Measurements from ENCODE around the gene RHD. TPM values are rescaled to one million over a fixed set of nuclear protein-coding genes. Genes with fewer than 3 reads are reported as not detected.
"Not testable (repeated sequence)": the region's sequence is repeated elsewhere in the genome, so short reads cannot be mapped to it uniquely, and the experiment has no call there.

Gene RHD
- total and polyA plus RNA-seq, 7 experiments from 2014 or later: 0.15 to 0.28 (median 0.27) TPM; not detected in 3

- ATAC-seq; H3K36me3 ChIP-seq (ENCODE audit: control insufficient read depth in 2 of 3, insufficient read depth in 3 of 3, low read length in 3 of 3); H3K27me3 Mint-ChIP-seq; H3K9me3 ChIP-seq (ENCODE audit: control insufficient read depth in 2 of 3, low read length in 3 of 3); DNase-seq; CTCF ChIA-PET; intact Hi-C loops (cut with micrococcal nuclease); H3K9me3 Mint-ChIP-seq; H3K4me3 ChIP-seq (ENCODE audit: low read length); H3K27ac ChIP-seq (ENCODE audit: low read depth, low read length); POLR2A ChIA-PET; H3K27me3 ChIP-seq (ENCODE audit: control insufficient read depth in 2 of 2, insufficient read depth in 2 of 2, low read length in 2 of 2): not testable (repeated sequence)
- peak overlapping the region in 2 of 10 donors; percentile 39 to 51 for H3K4me3 Mint-ChIP-seq
- H3K4me1 Mint-ChIP-seq: peaks cover 11 to 43% (median 35%) of the 10 kb centered on the region in 7 donors
- peaks cover 0 to 14% (median 0%) of the 10 kb centered on the region in 5 donors for H3K36me3 Mint-ChIP-seq
- peak overlapping the region in 5 of 9 donors; percentile 60 to 84 (median 70) for H3K27ac Mint-ChIP-seq
- H3K4me1 ChIP-seq (ENCODE audit: control insufficient read depth in 2 of 2, insufficient read depth in 2 of 2, low read length in 2 of 2): peaks cover 0 to 18% of the 10 kb centered on the region in 2 donors
These were observed 57.0 kb downstream of the RHD start for GRCh38 chr1:25329336-25329735.

- POLR2A ChIA-PET; H3K27ac ChIP-seq (ENCODE audit: low read depth, low read length); H3K9me3 ChIP-seq (ENCODE audit: control insufficient read depth in 2 of 3, low read length in 3 of 3); H3K4me3 ChIP-seq (ENCODE audit: low read length); H3K36me3 ChIP-seq (ENCODE audit: control insufficient read depth in 2 of 3, insufficient read depth in 3 of 3, low read length in 3 of 3); CTCF ChIA-PET; H3K27me3 Mint-ChIP-seq; intact Hi-C loops (cut with micrococcal nuclease); H3K9me3 Mint-ChIP-seq; H3K27me3 ChIP-seq (ENCODE audit: control insufficient read depth in 2 of 2, insufficient read depth in 2 of 2, low read length in 2 of 2): not testable (repeated sequence)
- DNase-seq (peak in 4 of 9 donors; percentile 7 to 28 (median 24)), ATAC-seq (peak; percentile 75)
- peaks cover 0 to 14% (median 0%) of the 10 kb centered on the region in 5 donors for H3K36me3 Mint-ChIP-seq
- H3K4me1 Mint-ChIP-seq: peaks cover 14 to 47% (median 38%) of the 10 kb centered on the region in 7 donors
- peak overlapping the region in 7 of 10 donors; percentile 13 to 56 (median 41) for H3K4me3 Mint-ChIP-seq
- peaks cover 0 to 18% of the 10 kb centered on the region in 2 donors for H3K4me1 ChIP-seq (ENCODE audit: control insufficient read depth in 2 of 2, insufficient read depth in 2 of 2, low read length in 2 of 2)
- peak overlapping the region in 8 of 9 donors; percentile 48 to 84 (median 66) for H3K27ac Mint-ChIP-seq
These were observed 57.6 kb downstream of the RHD start for GRCh38 chr1:25329950-25330349.

GRCh38 chr1:25336922-25337354 lies 64.6 kb downstream of the RHD start:
- H3K36me3 ChIP-seq (ENCODE audit: control insufficient read depth in 2 of 3, insufficient read depth in 3 of 3, low read length in 3 of 3); H3K9me3 Mint-ChIP-seq; CTCF ChIA-PET; H3K9me3 ChIP-seq (ENCODE audit: control insufficient read depth in 2 of 3, low read length in 3 of 3); H3K27me3 Mint-ChIP-seq; POLR2A ChIA-PET; H3K27me3 ChIP-seq (ENCODE audit: control insufficient read depth in 2 of 2, insufficient read depth in 2 of 2, low read length in 2 of 2): not testable (repeated sequence)
- Histone ChIP-seq H3K27ac (ENCODE audit: low read depth, low read length) (peak overlapping the region; percentile 70), H3K4me1 (ENCODE audit: control insufficient read depth in 2 of 2, insufficient read depth in 2 of 2, low read length in 2 of 2) (peaks cover 17 to 18% of the 10 kb centered on the region in 2 donors), H3K4me3 (ENCODE audit: low read length) (peak overlapping the region; percentile 84)
- peaks cover 22 to 57% (median 45%) of the 10 kb centered on the region in 7 donors for H3K4me1 Mint-ChIP-seq
- peak; percentile 16 for ATAC-seq
- intact Hi-C loops (cut with micrococcal nuclease): loop anchor here in 1 of 2 donors (5.0 kb wide), 1 partner anchor 695 kb away; the partner anchor contains the start of gene SRRM1
- peaks cover 0 to 16% (median 0%) of the 10 kb centered on the region in 5 donors for H3K36me3 Mint-ChIP-seq
- DNase-seq: peak in 4 of 9 donors; percentile 15 to 50 (median 20)
- H3K27ac Mint-ChIP-seq: peak overlapping the region; percentile 38 to 88 (median 76)
- peak overlapping the region; percentile 88 to 95 (median 91) for H3K4me3 Mint-ChIP-seq

GRCh38 chr1:25337483-25338187 lies 65.3 kb downstream of the RHD start:
- peak overlapping the region; percentile 97 for H3K27ac ChIP-seq (ENCODE audit: low read depth, low read length)
- DNase-seq (peak in 1 of 9 donors; percentile 24), ATAC-seq (peak; percentile 64)
- H3K9me3 ChIP-seq (ENCODE audit: control insufficient read depth in 2 of 3, low read length in 3 of 3); H3K9me3 Mint-ChIP-seq; H3K27me3 Mint-ChIP-seq; H3K36me3 ChIP-seq (ENCODE audit: control insufficient read depth in 2 of 3, insufficient read depth in 3 of 3, low read length in 3 of 3); H3K27me3 ChIP-seq (ENCODE audit: control insufficient read depth in 2 of 2, insufficient read depth in 2 of 2, low read length in 2 of 2); CTCF ChIA-PET: not testable (repeated sequence)
- peaks cover 22 to 58% (median 45%) of the 10 kb centered on the region in 7 donors for H3K4me1 Mint-ChIP-seq
- peak overlapping the region in 8 of 9 donors; percentile 80 to 96 (median 94) for H3K27ac Mint-ChIP-seq
- peaks cover 0 to 18% (median under 1%) of the 10 kb centered on the region in 5 donors for H3K36me3 Mint-ChIP-seq
- peaks cover 17 to 20% of the 10 kb centered on the region in 2 donors for H3K4me1 ChIP-seq (ENCODE audit: control insufficient read depth in 2 of 2, insufficient read depth in 2 of 2, low read length in 2 of 2)
- POLR2A ChIA-PET: interaction anchor here (2.5 kb wide), 1 partner anchor 105 kb away, joined by 13 read pairs; the partner anchor contains the start of gene SYF2
- peak overlapping the region; percentile 80 to 97 (median 94) for H3K4me3 Mint-ChIP-seq
- intact Hi-C loops (cut with micrococcal nuclease): loop anchor here (2.0 to 5.0 kb wide), 4 partner anchors 91 to 695 kb away; partner anchors contain the start of genes MACO1 (in 2 of the 2), RSRP1 (in 2 of the 2), SRRM1 (in 1 of the 2) and SYF2 (in 1 of the 2)
- peak overlapping the region; percentile 94 for H3K4me3 ChIP-seq (ENCODE audit: low read length)

GRCh38 chr1:25338188-25338981 lies 66.1 kb downstream of the RHD start, which contains the start of gene TMEM50A:
Gene TMEM50A (plus strand): TSS chr1:25338334. CDS start chr1:25340487, 2,153 bp downstream.
- H3K9me3 ChIP-seq (ENCODE audit: control insufficient read depth in 2 of 3, low read length in 3 of 3): no peaks in the 10 kb centered on the region
- peaks cover 0 to 13% (median 0%) of the 10 kb centered on the region in 3 experiments for H3K36me3 ChIP-seq (ENCODE audit: control insufficient read depth in 2 of 3, insufficient read depth in 3 of 3, low read length in 3 of 3)
- POLR2A ChIA-PET: interaction anchor here (0.6 to 2.5 kb wide), 6 partner anchors 91 to 157 kb away, joined by 3 to 13 read pairs (median 6); partner anchors contain the start of genes RSRP1 and SYF2
- intact Hi-C loops (cut with micrococcal nuclease): loop anchor here (2.0 to 5.0 kb wide), 4 partner anchors 92 to 696 kb away; partner anchors contain the start of genes MACO1 (in 2 of the 2), RSRP1 (in 2 of the 2), SRRM1 (in 1 of the 2) and SYF2 (in 1 of the 2)
- H3K27ac ChIP-seq (ENCODE audit: low read depth, low read length): peak within 1 kb of the TSS; percentile 97
- H3K27me3 ChIP-seq (ENCODE audit: control insufficient read depth in 2 of 2, insufficient read depth in 2 of 2, low read length in 2 of 2): no peaks in the 10 kb centered on the region
- H3K4me3 ChIP-seq (ENCODE audit: low read length): peak within 1 kb of the TSS; percentile 94
- CTCF ChIA-PET: no interaction called here
- no peaks in the 10 kb centered on the region for H3K27me3 Mint-ChIP-seq
- H3K4me1 Mint-ChIP-seq: peaks cover 26 to 58% (median 45%) of the 10 kb centered on the region in 7 donors
- peaks cover 3 to 16% (median 6%) of the 10 kb centered on the region in 5 donors for H3K36me3 Mint-ChIP-seq
- H3K4me3 Mint-ChIP-seq: peak within 1 kb of the TSS; percentile 93 to 97 (median 94)
- H3K9me3 Mint-ChIP-seq: peaks cover 0 to 2% (median 0%) of the 10 kb centered on the region in 11 donors
- DNase-seq: peak; percentile 87 to 99 (median 92)
- H3K4me1 ChIP-seq (ENCODE audit: control insufficient read depth in 2 of 2, insufficient read depth in 2 of 2, low read length in 2 of 2): peaks cover 20 to 22% of the 10 kb centered on the region in 2 donors
- H3K27ac Mint-ChIP-seq: peak within 1 kb of the TSS; percentile 80 to 96 (median 94)
- peak; percentile 90 for ATAC-seq

- H3K4me3 Mint-ChIP-seq: peak overlapping the region; percentile 80 to 97 (median 94)
- POLR2A ChIA-PET: interaction anchor here (0.6 to 2.5 kb wide), 7 partner anchors 12 to 157 kb away, joined by 3 to 13 read pairs (median 6); partner anchors contain the start of genes RSRP1 and SYF2
- peaks cover 29 to 57% (median 46%) of the 10 kb centered on the region in 7 donors for H3K4me1 Mint-ChIP-seq
- Histone ChIP-seq H3K27me3 (ENCODE audit: control insufficient read depth in 2 of 2, insufficient read depth in 2 of 2, low read length in 2 of 2) (no peaks in the 10 kb centered on the region), H3K4me3 (ENCODE audit: low read length) (peak overlapping the region; percentile 94), H3K4me1 (ENCODE audit: control insufficient read depth in 2 of 2, insufficient read depth in 2 of 2, low read length in 2 of 2) (peaks cover 20 to 22% of the 10 kb centered on the region in 2 donors), H3K9me3 (ENCODE audit: control insufficient read depth in 2 of 3, low read length in 3 of 3) (no peaks in the 10 kb centered on the region), H3K36me3 (ENCODE audit: control insufficient read depth in 2 of 3, insufficient read depth in 3 of 3, low read length in 3 of 3) (peaks cover 0 to 19% (median 4%) of the 10 kb centered on the region in 3 experiments), H3K27ac (ENCODE audit: low read depth, low read length) (peak overlapping the region; percentile 97)
- ATAC-seq: no peak
- peak overlapping the region; percentile 67 to 96 (median 94) for H3K27ac Mint-ChIP-seq
- intact Hi-C loops (cut with micrococcal nuclease): loop anchor here (2.0 to 5.0 kb wide), 4 partner anchors 92 to 697 kb away; partner anchors contain the start of genes MACO1 (in 2 of the 2), RSRP1 (in 2 of the 2), SRRM1 (in 1 of the 2) and SYF2 (in 1 of the 2)
- H3K36me3 Mint-ChIP-seq: peaks cover 8 to 17% (median 9%) of the 10 kb centered on the region in 5 donors
- H3K27me3 Mint-ChIP-seq: no peaks in the 10 kb centered on the region
- peak in 2 of 9 donors; percentile 3 to 5 for DNase-seq
- CTCF ChIA-PET: no interaction called here
- H3K9me3 Mint-ChIP-seq: no peaks in the 10 kb centered on the region
These were observed 66.7 kb downstream of the RHD start for GRCh38 chr1:25338986-25339385.

Measured in naive thymus-derived CD4-positive, alpha-beta T cell (primary cell).